ENCODE data around the gene PYY. TPM values are rescaled to one million over a fixed set of nuclear protein-coding genes. Genes with fewer than 3 reads are reported as not detected.

The PYY gene
- total RNA-seq, 2 experiments from 2014 or later = not detected

DNA sequence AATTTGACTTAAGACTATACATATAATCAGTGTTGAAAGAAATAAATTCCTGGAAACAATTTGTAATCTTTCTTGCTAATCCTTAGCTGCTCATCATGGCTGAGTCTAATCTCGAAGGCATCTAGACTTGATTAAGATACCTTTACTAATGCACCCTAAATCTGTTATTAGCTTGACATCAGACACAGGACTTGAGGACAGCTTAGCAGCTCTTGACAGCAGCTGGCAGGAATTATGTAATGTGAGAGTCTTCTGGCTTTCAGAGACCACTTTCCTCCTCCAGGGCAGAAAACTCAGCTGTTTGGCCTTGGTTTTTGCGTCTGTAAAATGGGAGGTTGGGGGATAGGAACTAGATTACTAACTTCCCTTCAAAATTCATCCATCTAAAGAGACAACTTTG lies 39.3 kb downstream of the PYY start:
- no peak for TF ChIP-seq EZH2phosphoT487 (IDR thresholded peaks at IDR 0.05; ENCODE audit: borderline replicate concordance, low read depth, low read length)
- no peak for TF ChIP-seq CTCF (conservative IDR thresholded peaks at IDR 0.05; ENCODE audit: low read length)
- BruUV-seq (replicated peaks) = no TSS peak
- Histone ChIP-seq H3K9me2 (ENCODE audit: insufficient read depth, low read length) (no peaks in the 10 kb centered on the region), H3K4me3 (ENCODE audit: low read depth, low read length, poor library complexity, severe bottlenecking) (no peak overlapping the region), H3K36me3 (ENCODE audit: insufficient read depth, low read length) (no peaks in the 10 kb centered on the region), H4K20me1 (ENCODE audit: insufficient read depth, low read length) (no peaks in the 10 kb centered on the region), H3K27ac (ENCODE audit: low read depth, low read length, poor library complexity, severe bottlenecking) (no peak overlapping the region), H2AFZ (ENCODE audit: low read length) (no peak overlapping the region), H3K4me1 (ENCODE audit: insufficient read depth, low read length, poor library complexity, severe bottlenecking) (peaks cover 7% of the 10 kb centered on the region), H3K79me2 (ENCODE audit: insufficient read depth, low read depth, low read length) (no peaks in the 10 kb centered on the region), H3K9me3 (ENCODE audit: low read length) (no peaks in the 10 kb centered on the region), H3K4me2 (ENCODE audit: low read length) (no peak overlapping the region)
- CTCF ChIA-PET (ENCODE audit: unreplicated experiment) = no interaction called here
- POLR2A ChIA-PET = no interaction called here
- intact Hi-C loops (cut with micrococcal nuclease; ENCODE audit: unreplicated experiment) = no loop called here
- DNase-seq (ENCODE audit: low spot score) = no peak

GRCh38 chr17:43913584-43913983 lies 40.2 kb downstream of the PYY start:
- intact Hi-C loops (cut with micrococcal nuclease; ENCODE audit: unreplicated experiment) = no loop called here
- TF ChIP-seq EZH2phosphoT487 (IDR thresholded peaks at IDR 0.05; ENCODE audit: borderline replicate concordance, low read depth, low read length) = no peak
- no peak for TF ChIP-seq CTCF (conservative IDR thresholded peaks at IDR 0.05; ENCODE audit: low read length)
- Histone ChIP-seq H2AFZ (ENCODE audit: low read length) (no peak overlapping the region), H3K9me3 (ENCODE audit: low read length) (no peaks in the 10 kb centered on the region), H4K20me1 (ENCODE audit: insufficient read depth, low read length) (no peaks in the 10 kb centered on the region), H3K4me3 (ENCODE audit: low read depth, low read length, poor library complexity, severe bottlenecking) (no peak overlapping the region), H3K36me3 (ENCODE audit: insufficient read depth, low read length) (no peaks in the 10 kb centered on the region), H3K79me2 (ENCODE audit: insufficient read depth, low read depth, low read length) (no peaks in the 10 kb centered on the region), H3K9me2 (ENCODE audit: insufficient read depth, low read length) (no peaks in the 10 kb centered on the region), H3K27ac (ENCODE audit: low read depth, low read length, poor library complexity, severe bottlenecking) (no peak overlapping the region), H3K4me2 (ENCODE audit: low read length) (no peak overlapping the region), H3K4me1 (ENCODE audit: insufficient read depth, low read length, poor library complexity, severe bottlenecking) (peaks cover 7% of the 10 kb centered on the region)
- ChIA-PET POLR2A (no interaction called here), CTCF (ENCODE audit: unreplicated experiment) (no interaction called here)
- no peak for DNase-seq (ENCODE audit: low spot score)
- BruUV-seq (replicated peaks) = no TSS peak

DNA sequence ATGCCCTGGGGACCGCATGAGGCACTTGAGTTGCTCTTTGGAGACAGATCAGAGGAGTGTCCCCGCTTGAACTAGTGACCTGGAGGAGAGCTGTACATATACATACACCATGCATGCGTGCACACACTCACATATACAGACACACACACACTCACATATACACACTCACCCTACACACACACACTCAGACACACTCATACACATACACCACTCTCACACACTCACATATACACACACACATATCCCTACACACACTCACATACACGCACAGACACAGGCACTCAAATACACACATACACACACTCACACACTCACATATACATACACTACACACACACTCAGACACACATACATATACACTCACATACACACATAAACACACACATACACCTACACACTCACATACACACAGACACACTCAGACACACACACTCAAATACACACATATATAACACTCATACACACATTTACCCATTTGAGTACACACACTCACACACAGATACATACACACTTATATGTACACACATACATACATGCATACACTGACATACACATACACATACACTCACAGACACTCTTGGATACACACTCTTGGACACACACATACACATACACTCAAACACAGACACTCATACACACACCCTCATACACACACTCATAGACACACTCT lies 41.0 kb downstream of the PYY start:
- H3K4me1 ChIP-seq (ENCODE audit: insufficient read depth, low read length, poor library complexity, severe bottlenecking) = peaks cover 9% of the 10 kb centered on the region

More for the DNA sequence above, 41.0 kb downstream of the PYY start:
- H3K27ac ChIP-seq (ENCODE audit: low read depth, low read length, poor library complexity, severe bottlenecking) = no peak overlapping the region
- ChIA-PET POLR2A (no interaction called here), CTCF (ENCODE audit: unreplicated experiment) (no interaction called here)
- no peak overlapping the region for H2AFZ ChIP-seq (ENCODE audit: low read length)
- no peaks in the 10 kb centered on the region for H3K9me2 ChIP-seq (ENCODE audit: insufficient read depth, low read length)
- no peaks in the 10 kb centered on the region for H3K36me3 ChIP-seq (ENCODE audit: insufficient read depth, low read length)
- intact Hi-C loops (cut with micrococcal nuclease; ENCODE audit: unreplicated experiment) = no loop called here
- H4K20me1 ChIP-seq (ENCODE audit: insufficient read depth, low read length) = no peaks in the 10 kb centered on the region
- no peak for TF ChIP-seq EZH2phosphoT487 (IDR thresholded peaks at IDR 0.05; ENCODE audit: borderline replicate concordance, low read depth, low read length)
- TF ChIP-seq CTCF (conservative IDR thresholded peaks at IDR 0.05; ENCODE audit: low read length) = no peak
- no peaks in the 10 kb centered on the region for H3K79me2 ChIP-seq (ENCODE audit: insufficient read depth, low read depth, low read length)
- H3K9me3 ChIP-seq (ENCODE audit: low read length) = no peaks in the 10 kb centered on the region
- H3K4me2 ChIP-seq (ENCODE audit: low read length) = no peak overlapping the region
- no peak for DNase-seq (ENCODE audit: low spot score)
- no TSS peak for BruUV-seq (replicated peaks)
- no peak overlapping the region for H3K4me3 ChIP-seq (ENCODE audit: low read depth, low read length, poor library complexity, severe bottlenecking)
